NCI-H187 treated with DMSO at 0.1 percent for 48 hours (cell line): ENCODE data around the gene SYK.

Experiments
- DNase-seq: peaks from one replicate; lab custom pipeline; 2025; lab: John Stamatoyannopoulos, UW

SYK gene

DNA sequence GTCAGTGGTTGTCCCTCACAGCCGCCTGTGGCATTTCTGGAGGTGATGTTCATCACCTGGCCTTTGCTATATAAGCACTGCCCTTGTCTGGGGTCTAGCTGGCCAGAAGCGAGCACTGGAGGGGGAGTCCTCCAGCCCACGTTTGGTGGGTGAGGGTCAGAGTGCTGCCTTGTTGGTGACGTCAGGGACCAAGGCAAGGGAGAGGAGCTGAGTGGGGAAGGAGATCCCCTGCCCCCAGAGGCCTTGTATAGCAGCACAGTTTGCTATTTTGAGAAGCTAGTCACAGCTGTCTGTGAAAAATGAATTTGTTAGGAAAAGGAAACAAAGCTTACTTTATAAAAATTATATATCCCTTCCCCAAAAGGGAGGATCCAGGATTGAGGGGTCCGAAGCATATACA is 49.8 kb downstream of the SYK start:
- DNase-seq: no peak

DNA sequence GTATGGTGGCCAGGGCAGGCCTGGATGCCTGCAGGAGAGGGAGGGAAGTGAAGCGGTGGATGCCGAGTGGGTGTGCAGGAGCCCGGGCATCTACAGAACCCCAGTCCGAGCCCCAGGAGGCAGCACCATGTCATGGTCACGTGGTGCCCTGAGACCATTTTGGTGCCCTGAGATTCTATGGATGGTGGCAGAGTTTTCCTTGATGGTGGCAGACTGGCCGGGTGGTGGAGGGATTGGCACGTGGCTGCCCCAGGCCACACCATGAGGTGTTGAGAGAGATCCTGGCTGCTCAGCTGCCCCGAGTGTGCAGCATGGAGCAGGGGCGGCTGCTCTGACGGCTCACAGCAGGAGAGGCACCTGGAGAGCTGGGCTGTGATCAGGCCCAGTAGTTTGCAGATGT is 52.3 kb downstream of the SYK start:
- no peak for DNase-seq

DNA sequence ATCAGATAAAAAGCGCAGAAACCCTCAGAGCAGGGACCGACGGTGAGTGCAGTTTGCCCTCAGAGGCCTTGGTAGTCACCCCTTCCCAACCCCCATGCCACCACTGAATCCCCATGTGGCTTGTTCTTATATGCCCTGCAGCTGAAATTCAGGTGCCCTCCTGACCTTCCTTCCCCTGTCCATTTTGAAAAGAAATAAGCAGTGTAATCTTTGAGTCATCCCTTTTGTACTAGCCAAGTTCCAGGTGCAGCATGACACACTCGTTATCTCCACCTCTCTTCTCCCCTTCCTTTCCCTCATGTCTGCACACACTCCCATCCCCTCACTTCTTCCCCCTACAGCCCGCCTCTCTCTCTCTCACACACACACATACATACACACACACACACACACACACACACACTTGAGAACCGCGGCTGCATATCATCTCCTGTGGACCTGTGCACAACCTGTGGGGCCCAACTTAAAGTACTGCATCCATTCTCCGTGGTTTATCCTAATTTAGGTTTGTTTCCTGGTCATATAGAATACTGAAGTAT is 53.1 kb downstream of the SYK start:
- DNase-seq: no peak

DNA sequence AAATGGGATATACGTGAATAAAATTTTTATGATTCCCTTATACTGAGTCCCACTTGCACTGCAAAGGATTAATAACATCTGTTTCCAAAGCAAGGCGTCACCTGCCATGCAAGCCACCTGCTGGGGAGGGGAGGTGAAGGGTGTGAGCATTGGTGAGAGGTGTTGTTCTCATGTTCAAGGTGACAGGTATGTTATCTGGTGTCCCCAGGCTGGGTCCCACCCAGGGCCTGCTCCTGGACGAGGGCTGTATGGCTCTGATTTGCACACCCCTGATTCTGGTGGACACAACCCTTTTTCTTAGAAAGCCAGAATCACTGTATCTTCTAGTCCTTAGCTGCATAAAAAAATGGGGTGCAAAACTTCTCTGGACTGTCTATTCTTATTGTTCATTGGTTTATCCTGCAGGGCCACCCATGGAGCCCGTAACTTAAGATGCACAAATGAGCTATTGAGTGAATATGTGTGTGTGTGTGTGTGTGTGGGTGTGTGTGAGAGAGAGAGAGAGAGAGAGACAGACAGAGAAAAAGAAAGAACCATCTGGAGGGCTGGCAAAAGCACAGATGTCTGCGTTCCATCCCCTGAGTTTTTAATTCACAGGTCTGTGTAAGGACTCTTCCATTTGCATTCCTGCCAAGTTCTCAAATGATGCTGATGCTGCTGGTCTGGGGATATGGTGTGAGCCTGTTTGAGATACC is 53.7 kb downstream of the SYK start:
- DNase-seq: no peak

DNA sequence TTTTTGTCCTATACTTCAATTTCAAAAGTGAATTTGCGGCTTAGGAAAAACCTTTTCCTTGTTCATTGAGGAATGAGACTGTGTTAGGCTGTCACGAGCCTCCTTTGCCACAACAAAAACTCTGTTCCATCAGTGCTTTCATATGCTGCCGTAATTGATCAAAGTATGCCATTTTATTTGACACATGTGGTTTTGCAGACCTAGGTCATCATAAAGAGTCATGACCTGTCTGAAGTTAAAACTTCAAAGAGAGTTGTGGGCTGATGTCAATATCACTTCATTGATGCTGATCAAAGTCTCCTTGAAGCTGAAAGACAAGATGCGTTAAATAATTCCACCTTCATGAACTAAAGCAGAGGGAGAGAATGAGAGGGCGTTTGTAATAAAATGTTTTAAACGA is 55.5 kb downstream of the SYK start:
- DNase-seq: no peak

DNA sequence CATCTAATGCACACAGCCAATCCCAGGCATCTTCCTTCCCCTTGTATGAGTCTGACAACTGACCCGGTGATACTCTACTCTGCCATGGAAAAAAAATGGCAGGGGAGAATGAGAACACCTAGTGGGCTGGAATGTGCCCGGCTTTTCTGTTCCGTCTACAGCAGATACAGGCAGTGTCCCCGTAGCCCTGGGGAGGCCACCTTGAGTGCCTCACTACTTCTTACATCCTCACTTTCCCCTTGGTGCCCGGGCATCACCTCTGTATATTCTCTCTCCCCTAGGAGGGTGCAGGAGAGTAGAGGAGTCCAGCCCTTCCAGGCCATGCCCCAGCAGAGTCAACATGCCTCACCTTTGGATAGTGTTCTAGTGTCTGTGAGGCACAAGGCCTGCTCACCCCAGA is 56.2 kb downstream of the SYK start:
- no peak for DNase-seq

DNA sequence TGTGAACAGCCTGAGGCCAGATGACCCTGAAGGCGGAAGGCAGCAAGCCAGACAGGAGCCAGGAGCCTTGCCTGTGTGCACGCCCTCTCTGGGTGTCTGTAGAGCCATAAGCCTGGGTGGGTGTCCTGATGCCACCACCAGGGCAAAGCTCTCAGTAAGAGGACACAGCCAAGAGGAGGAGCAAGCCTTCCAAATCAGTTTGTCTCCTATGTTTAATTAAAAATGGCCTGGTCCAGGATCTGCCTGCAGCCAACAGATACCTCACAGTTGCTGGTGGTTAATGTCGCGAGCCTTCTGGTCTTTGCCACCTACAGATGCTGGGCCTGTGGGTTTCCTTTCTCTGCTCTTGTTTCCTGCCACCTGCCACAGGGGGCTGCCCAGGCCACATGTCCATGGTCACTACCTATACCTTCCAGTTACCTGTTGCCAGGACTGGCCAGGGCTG is 56.9 kb downstream of the SYK start:
- no peak for DNase-seq

DNA sequence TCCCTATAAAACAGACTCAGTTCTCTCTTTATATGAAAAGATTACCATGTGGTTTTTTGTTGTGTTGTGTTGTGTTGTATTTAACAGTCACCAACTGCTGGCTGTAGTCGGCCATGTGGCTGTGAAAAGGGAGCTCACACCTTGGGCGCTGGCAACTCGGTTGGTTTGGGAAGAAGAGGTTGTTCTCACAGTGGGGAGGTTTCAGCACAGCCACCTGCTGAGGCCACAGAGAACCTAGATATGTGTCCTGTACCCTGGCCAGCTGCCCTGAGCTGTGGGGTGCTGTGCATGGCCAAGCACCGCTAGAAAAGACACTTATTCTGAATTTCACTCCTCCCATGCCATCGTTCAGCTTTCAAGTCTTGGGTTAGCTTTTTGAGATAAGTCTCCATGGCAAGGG is 58.8 kb downstream of the SYK start:
- no peak for DNase-seq

DNA sequence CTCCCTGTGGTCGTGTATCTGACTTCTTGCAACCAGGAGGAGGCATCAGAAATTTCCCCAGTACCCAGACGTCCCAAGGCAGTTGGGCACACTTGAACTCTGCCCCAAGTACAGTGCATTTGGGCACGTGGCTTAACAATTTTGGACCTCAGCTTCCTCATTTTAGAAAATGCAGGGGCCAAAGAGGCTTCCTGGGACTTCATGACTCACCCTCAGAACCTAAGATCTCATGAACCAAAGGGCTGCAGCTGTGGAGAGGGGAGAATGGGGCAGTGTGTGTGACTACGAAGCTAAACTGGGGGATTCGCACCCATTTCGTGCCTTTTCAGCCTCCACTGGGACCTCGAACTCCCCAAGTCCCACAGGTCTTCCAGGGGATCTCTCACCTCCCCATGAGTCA is 59.2 kb downstream of the SYK start:
- DNase-seq: no peak

DNA sequence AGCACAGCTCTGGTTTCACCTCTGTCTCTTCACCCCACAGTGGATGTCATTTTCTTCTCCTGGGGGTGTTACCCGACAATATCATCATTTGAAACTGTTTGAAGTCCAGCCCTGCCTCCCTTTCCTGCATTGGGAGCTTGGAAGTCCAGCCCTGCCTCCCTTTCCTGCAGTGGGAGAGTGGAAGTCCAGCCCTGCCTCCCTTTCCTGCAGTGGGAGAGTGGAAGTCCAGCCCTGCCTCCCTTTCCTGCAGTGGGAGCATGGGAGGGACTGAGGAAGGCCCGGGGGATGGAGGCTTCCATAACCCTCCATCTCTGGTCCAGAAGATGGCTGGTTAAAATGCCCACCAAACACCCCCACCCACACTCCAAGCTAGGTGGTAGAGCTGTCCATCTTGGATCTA is 59.8 kb downstream of the SYK start:
- no peak for DNase-seq

DNA sequence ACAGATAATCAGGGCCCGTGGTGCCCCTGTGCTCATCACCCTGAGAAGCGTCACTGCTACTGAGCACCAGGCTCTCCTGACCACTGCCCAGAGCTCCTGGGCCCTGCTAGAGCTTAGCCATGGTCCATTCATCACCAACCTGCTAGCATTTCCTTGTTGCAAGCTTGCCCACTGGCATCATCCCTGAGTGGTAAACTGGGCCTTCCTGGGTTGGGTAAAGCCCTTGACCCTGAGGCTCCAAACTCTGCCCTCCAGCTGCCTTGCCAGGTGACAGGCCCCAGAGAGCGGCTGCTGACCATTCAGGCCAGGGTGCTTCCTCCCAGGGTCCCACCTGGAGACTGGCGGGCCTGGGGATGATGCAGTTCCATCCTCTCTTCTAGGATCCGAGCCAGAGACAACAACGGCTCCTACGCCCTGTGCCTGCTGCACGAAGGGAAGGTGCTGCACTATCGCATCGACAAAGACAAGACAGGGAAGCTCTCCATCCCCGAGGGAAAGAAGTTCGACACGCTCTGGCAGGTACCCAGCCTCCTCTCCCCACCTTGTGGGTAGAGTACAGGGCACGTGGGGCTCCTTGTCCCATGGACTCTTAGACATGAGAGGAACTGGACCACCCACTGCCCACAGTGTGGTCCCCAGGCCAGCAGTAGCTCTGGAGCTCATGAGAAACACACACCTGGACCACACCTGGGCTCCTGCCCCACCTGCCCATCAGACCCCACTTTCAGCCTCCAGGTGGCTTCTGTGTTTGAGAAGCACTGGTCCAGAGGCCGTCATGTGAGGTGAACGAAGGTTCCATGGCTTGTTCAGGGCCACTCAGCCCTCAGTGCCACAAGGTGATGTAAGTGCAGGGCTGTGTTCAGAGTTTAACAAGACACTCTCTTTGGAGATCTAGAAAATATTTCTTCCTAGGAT is 60.5 kb downstream of the SYK start:
- DNase-seq: no peak

DNA sequence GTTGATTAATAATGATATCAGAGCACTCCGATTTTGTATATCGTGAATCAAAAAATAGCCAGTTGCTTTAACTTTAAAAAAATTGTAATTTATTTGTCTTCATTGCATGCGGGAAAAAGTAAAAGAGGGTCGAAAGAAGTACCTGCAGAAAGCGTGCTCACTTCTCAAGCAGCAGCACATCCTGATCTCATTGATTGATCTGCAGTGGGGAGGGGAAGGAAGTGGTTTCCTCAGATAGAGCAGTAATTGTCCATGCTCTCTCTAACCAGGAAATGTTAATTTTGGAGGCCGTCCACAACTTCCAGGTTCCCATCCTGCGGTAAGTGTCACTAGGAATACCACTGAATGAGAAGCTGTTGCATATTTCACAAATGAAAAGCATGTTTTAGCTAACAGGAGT is 63.2 kb downstream of the SYK start:
- DNase-seq: no peak

DNA sequence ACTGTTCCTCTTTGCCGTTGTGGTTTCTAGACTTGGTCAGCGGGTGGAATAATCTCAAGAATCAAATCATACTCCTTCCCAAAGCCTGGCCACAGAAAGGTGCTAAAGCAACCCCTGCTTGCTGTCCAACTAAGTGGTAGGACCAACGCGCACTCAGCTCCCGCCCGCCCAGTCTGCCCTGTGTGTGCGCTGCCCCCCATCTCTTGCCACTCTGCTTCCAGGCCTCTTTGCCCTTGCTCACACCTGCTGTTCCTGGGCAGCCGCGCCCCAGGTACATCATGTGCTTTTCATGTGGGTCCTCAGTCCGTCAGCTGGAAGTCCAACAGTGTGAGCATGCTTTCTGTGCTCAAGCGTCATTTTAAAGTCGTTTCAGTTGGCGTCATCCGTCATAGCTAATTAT is 65.5 kb downstream of the SYK start:
- no peak for DNase-seq

DNA sequence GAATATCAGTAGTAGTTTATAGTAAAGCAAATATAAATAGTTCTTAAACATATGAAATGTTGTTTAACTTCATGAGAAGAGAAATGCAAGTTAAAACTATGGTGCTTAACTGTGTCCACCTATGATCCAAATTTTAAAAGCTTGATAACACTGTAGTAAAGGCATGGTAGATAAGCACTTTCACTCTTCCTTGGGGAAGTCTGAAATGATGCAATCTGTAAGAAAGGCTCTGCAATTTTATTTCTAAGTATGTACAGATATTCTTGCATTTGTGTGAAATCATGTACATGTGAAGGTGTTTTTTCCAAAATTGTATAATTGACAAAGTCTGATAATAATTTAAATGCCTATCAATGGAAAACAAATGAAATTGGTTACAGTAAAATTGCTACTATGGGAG is 66.9 kb downstream of the SYK start:
- no peak for DNase-seq

DNA sequence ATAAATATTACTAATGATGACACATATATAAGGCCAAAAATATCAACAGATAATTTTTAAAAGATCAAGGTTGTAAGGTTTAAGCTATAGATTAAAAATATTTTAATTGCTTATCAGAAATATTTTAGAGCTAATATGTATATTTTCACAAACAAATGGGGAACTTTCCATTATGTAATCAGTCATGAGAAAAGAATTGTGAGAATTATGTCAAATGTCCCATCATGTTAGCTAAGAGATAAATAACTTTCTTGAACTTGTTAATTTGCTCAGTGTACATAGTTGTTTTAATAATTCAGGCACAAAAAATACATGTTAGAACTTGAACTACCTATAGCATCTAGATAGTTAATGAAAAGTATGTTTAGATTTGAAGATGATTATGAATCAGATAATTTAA is 67.7 kb downstream of the SYK start:
- DNase-seq: no peak

DNA sequence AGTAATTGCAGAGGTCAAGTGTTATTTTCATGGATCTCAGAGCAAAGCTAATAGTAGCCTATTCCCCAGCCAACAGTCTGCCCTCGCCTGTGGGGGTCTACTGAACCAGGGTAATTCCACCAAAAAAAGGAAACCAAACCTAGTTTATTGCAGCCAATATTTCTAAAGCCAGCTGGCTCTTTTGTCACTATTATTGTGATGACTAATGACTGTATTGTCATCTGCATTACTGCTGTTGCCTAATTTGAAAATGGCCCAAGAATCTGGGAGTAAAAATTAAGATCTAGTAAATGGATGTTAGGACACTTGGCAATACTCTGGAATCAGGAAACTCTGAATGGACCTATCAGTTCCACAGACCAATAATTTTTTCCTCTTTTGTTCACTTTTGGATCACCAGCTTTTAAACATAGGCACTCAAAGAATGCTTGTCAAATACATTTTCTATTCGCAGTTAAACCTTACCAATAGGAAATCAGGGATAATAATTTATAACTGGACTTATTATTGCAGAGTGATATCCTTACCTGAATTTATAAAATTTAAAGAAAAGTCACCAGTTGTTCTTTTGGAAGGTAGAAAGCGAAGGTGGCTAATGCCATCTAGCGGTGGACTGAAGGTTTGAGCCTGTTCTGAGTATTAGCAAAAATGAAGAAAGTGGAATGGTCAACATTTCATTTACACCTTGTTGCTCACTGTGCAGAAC is 69.2 kb downstream of the SYK start:
- DNase-seq: no peak

DNA sequence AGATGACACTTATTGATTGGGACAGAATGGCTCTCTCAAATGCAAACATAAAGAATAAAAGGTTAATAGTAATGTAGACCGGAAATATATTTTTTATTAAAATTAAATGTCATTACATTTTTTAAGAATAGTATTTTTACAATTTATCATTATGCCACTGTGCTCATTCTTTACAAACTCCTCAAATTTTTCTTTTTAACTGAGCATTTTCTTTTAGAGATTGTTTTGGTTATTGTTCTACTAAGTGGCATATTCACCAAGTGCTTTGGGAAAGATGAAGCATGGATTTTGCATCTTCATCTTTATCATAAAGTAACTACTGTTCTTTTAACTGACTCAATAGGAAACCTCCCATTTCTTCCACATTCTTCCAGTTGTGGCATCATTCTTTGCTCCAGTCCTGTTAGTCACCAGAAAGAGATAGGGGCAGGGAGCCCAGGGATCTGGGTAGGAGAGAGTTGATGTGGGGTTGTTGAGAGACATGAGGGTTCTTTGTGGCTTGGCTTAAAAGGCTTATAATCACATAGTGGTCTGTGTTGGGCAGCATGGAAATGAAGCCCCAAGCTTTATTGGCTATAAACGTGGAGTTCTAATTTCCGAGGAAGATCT is 69.8 kb downstream of the SYK start:
- no peak for DNase-seq

DNA sequence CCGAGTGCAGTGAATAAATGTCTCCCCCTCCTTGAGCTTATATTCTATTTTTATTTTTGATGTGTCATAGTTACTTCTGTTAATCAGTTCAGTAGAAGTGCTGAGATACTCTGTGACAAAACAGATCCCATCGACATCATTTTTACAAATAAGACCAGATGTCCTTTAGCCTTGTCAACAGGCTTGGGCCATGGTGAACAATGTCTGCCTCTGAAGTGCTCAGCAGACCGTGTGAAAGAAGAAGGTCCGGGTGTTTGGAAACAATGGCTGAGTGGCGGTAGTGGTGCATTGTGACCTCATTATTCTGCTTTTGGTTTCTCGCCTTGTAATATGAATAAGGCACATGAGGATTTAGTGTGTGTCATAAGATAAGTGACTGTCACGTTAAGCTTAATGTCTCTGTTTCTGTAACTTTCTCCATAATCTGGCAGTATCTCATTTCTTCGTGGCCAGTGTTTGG is 71.2 kb downstream of the SYK start:
- peak; percentile 61 for DNase-seq

DNA sequence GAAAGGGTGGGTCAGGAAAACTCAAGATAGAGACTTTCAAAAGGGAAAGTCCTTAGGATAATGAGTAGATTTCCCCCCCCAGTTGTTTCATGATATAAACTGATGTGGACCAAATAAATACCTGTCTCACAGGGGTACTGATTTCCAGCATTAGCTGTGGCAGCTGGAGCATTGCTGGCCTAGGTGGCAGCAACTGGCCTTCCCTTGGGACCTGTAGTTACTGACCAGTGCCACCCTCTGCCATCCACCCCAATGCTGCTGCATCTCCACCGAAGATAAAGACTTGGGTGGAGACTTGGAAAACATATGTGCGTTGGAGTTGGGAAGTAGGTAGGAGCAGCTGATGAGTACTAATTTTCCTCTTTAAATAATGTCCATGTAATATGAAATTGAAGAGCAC is 71.8 kb downstream of the SYK start:
- no peak for DNase-seq

DNA sequence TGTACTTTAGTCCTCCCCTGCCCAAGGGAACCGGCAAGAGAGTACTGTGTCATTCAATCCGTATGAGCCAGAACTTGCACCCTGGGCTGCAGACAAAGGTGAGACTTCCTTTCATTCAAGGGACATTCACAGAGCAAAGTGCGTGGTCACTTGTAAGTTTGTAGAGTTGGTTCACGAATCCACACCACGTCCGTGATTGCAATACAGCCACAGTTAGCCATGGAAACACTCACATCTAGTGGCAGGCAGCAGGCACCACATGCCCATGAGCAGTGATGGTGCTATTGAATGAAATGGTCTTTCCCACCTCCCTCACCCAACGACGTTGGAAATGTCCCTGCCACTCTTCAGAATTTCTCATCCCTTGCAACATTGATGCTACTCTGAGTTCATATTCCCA is 72.6 kb downstream of the SYK start:
- no peak for DNase-seq

DNA sequence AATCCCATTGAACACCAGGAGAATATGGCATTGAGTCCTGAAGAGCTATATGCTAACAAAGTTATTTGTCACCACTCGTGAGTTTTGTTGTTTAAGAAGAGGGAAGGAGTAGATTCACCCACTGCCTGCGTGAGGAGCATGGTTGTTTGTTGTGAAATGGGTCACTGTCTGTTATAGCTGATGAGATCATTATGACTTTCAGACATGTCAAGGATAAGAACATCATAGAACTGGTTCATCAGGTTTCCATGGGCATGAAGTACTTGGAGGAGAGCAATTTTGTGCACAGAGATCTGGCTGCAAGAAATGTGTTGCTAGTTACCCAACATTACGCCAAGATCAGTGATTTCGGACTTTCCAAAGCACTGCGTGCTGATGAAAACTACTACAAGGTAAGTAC is 76.9 kb downstream of the SYK start:
- no peak for DNase-seq

DNA sequence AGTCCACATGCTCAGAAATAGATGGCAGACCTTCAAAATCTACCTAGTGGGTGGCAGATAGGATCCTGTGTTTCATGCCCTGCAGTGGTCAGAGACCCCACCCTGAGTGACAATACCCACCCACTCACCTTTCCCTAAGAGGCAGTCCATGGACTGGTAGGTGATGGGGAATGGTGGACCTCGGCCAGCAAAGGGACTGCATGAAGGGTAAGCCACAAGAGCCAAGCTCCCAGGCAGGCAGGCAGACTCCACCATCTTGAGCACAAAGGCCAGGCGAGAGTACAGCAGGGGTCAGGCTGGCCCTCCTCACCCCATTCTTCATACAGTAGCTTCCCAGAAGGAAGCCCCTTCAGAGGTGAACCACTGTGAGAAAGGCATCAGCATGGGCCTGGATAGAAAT is 78.4 kb downstream of the SYK start:
- no peak for DNase-seq
